Peyer's patch (tissue), 4 donors: ENCODE data around the gene PRLH. TPM values are rescaled to one million over a fixed set of nuclear protein-coding genes. Genes with fewer than 3 reads are reported as not detected.
A peak's percentile ranks its signal among the peaks of the same experiment; 100 is the strongest.

Experiments
- DNase-seq, 3 donors: peaks; one replicate each; pipeline ENCODE4 v3.0.0-alpha.2; 2017 to 2019
- H3K27ac ChIP-seq, 4 donors: fragments of 200-600 bp; sonication (generic); one replicate each; pipeline ENCODE4 v1.5.1; 2016 to 2019
- H3K27me3 ChIP-seq, 2 donors: fragments of 200-600 bp; sonication (generic); one replicate each; pipeline ENCODE4 v1.5.1; 2019
- H3K36me3 ChIP-seq, 3 donors: fragments of 200-600 bp; sonication (generic); one replicate each; pipeline ENCODE4 v1.5.1; 2016 to 2019
- H3K4me1 ChIP-seq, 4 donors: fragments of 200-600 bp; sonication (generic); one replicate each; pipeline ENCODE4 v1.5.1; 2016 to 2019
- H3K4me3 ChIP-seq, 4 donors: fragments of 200-600 bp; sonication (generic); 1 replicate in 3 of 4; 2 replicates in 1 of 4; pipeline ENCODE4 v1.5.1; 2016 to 2019; ENCODE audit warnings: mild to moderate bottlenecking in 1 of 4
- H3K9me3 ChIP-seq, 4 donors: fragments of 200-600 bp; sonication (generic); one replicate each; pipeline ENCODE4 v1.5.1; 2016 to 2019; ENCODE audit warnings: mild to moderate bottlenecking in 1 of 4
- POLR2A ChIP-seq, 2 donors: fragments of 450-650 bp; IDR thresholded peaks; one replicate each; pipeline ENCODE4 v1.5.1; 2017; ENCODE audit warnings: antibody characterized with exemption in 2 of 2, mild to moderate bottlenecking in 2 of 2, moderate library complexity in 2 of 2
- total RNA-seq, 4 donors: library from RNA; depleted of rRNA; stranded (reverse); fragments of >200 nt; gene quantifications; one replicate each; pipeline ENCODE4 v1.1.0, GENCODE V29; 2016
- TF ChIP-seq, protein P1 (sequence below), 6 experiments: fragments of 450-650 bp in 4 of 6; fragments of 200-600 bp in 2 of 6; sonication (generic) in 1 of 6; IDR thresholded peaks; one replicate each; pipeline ENCODE4 v1.5.1; 2017 to 2019; ENCODE audit warnings: antibody characterized with exemption in 6 of 6, mild to moderate bottlenecking in 3 of 6, moderate library complexity in 1 of 6

The PRLH gene
- total RNA-seq, 4 donors from 2014 or later, result not detected

DNA sequence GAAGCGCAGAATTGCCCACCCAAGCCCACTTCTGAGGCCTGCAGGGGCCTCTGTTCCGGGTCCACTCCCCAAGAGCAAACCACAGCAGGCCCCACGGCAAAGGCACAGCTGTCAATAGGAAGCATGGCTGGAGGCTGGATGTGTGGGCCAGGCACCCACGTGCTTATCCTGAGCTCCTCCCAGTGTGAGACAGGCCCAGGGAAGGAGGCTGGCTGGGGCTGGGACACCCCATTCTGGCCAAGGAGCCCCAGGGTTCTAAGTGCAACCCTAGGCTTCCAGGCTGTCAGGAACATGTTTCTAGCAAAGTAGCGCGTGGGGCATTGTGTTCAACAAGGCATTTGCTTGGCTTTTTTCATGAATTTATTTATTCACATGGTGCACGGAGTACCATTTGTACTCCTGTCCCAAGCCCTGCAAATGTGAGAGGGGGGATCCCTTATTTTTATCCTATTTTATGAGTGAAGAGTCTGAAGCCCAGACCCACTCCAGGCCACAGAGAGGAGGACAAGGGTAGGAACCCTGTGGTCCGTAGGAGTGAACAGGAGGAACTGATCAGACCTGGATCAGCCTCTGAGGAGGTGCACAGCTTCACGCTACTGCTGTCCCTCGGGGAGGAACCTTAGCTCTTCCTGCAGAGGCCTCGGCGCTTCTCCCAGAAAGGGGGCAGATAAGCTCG lies 30.3 kb downstream of the PRLH start:
- Histone ChIP-seq H3K4me1 (peaks cover 0 to 14% (median 0%) of the 10 kb centered on the region in 4 donors), H3K4me3 (no peak overlapping the region), H3K27ac (no peak overlapping the region)

DNA sequence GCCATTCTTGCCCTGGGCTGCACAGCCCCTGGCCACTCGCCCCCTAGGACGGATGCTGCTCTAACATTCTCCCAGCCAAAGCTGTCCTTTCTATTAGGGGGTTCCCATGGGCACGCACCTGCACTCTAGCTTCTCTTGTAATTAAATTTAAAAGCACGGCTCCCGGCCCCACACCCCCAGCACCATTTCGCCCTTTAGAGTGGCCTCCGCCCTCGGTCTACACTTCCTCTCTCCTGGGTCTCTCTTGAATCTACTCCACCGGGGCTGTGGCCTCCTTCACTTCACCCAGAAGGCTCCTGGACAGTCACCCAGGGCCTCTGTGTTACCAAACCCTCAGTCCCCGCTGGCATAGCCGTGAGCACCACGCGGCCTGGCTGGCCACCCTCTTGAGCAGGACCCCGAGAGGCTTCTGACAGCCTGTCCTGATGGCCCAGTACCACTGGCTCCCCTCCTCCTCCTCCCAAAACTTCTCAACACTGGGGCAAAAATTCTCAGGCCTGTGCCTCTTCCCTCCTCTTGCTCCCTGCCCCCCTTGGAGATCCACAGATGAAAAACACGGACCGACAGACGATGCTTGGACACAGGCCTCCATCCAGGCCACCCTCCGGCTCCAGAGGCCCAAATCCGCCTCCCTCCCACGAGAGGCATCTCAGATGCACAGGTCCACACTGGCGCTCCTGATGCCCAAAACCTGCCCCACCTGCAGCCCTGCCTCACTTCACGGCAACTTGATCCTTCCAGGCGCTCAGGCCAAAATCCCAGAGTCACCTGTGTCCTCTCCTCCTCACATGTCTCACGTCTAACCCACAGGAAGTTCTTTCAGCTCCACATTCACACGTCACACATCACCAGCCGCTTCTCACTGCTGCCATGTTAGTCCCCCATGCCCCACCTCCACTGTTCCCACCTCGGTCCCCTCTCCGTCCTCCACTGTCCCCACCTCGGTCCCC lies 31.1 kb downstream of the PRLH start:
- Histone ChIP-seq H3K27me3 (no peaks in the 10 kb centered on the region), H3K27ac (no peak overlapping the region), H3K36me3 (no peaks in the 10 kb centered on the region), H3K4me1 (peaks cover 0 to 14% (median 0%) of the 10 kb centered on the region in 4 donors), H3K9me3 (no peaks in the 10 kb centered on the region), H3K4me3 (no peak overlapping the region)
- TF ChIP-seq, protein P1, sequence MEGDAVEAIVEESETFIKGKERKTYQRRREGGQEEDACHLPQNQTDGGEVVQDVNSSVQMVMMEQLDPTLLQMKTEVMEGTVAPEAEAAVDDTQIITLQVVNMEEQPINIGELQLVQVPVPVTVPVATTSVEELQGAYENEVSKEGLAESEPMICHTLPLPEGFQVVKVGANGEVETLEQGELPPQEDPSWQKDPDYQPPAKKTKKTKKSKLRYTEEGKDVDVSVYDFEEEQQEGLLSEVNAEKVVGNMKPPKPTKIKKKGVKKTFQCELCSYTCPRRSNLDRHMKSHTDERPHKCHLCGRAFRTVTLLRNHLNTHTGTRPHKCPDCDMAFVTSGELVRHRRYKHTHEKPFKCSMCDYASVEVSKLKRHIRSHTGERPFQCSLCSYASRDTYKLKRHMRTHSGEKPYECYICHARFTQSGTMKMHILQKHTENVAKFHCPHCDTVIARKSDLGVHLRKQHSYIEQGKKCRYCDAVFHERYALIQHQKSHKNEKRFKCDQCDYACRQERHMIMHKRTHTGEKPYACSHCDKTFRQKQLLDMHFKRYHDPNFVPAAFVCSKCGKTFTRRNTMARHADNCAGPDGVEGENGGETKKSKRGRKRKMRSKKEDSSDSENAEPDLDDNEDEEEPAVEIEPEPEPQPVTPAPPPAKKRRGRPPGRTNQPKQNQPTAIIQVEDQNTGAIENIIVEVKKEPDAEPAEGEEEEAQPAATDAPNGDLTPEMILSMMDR (IDR thresholded peaks at IDR 0.05), result no peak
- TF ChIP-seq POLR2A (IDR thresholded peaks at IDR 0.05), result no peak
- no peak for DNase-seq

More for the DNA sequence above, 30.3 kb downstream of the PRLH start:
- DNase-seq, result peak in 1 of 3 donors; percentile 47
- no peaks in the 10 kb centered on the region for H3K36me3 ChIP-seq
- no peaks in the 10 kb centered on the region for H3K9me3 ChIP-seq
- TF ChIP-seq, protein P1 (IDR thresholded peaks at IDR 0.05), result no peak
- no peak for TF ChIP-seq POLR2A (IDR thresholded peaks at IDR 0.05)
- no peaks in the 10 kb centered on the region for H3K27me3 ChIP-seq

DNA sequence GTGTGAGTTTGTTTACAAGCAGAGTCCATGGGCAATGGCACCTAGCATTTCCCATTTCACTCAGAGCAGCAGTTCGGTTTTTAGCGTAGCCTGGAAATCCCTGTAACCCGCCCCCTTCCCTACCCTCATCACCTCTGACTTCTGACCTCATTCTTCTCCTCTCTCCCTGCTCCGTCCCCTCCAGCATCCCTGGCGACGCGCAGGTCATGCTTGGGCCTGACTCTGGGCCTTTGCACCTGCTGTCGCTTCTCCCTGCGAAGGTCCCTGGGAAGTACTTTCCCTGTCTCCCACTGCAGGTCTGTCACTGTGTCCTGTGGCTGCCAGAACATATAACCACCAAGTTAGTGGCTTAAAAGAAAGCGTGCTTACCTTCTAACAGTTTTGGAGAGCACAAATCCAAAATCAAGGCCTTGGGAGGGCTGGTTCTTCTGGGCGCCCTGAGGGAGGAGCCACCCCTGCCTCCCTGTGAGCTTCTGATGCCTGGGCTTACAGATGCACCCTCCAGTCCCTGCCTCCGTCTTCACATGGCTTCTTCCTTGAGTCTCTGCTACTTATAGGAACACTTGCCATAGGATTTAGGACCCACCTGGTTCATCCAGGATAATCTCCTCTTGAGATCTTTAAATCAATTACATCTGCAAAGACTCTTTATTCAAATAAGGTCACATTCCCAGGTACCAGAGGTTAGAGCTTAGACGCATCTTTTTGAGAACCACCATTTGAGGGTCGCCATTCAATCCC lies 32.3 kb downstream of the PRLH start:
- H3K9me3 ChIP-seq, result no peaks in the 10 kb centered on the region
- DNase-seq, result no peak

DNA sequence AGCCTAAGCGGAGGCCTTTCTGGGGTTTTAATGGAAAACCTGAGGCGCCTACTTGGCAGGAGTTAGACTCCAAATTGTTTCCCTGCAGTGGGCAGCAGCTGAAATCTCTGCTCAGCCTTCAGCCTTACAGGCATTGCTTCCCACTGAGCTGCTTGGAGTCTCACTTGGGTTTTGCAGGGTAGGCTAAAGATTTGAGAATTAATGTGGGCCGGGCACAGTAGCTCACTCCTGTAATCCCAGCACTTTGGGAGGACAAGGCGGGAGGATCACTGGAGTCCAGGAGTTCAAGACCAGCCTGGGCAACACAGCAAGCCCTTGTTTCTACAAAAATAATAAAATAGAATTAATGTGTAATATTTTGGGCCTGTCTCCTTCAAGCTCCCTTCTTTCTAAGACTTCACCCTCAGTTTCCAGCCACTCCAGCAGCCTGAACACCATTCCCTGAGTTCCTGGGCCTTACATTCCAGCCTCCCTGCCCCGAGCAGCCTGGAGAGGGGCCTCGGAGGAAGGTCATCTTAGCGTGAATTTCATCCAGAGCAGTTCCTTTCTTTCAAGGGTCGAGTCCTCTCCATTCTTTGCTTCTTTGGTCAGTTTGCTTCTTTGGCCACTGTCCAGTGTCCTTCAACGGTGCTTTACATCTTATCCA lies 33.2 kb downstream of the PRLH start:
- H3K27ac ChIP-seq, result peak overlapping the region in 2 of 4 donors; percentile 54 to 71
- no peak for TF ChIP-seq POLR2A (IDR thresholded peaks at IDR 0.05)
- TF ChIP-seq, protein P1 (IDR thresholded peaks at IDR 0.05), result no peak
- DNase-seq, result no peak
- H3K4me1 ChIP-seq, result peaks cover 0 to 15% (median 4%) of the 10 kb centered on the region in 4 donors
- H3K36me3 ChIP-seq, result no peaks in the 10 kb centered on the region
- H3K27me3 ChIP-seq, result no peaks in the 10 kb centered on the region
- no peaks in the 10 kb centered on the region for H3K9me3 ChIP-seq
- H3K4me3 ChIP-seq, result no peak overlapping the region

More for the DNA sequence above, 32.3 kb downstream of the PRLH start:
- Histone ChIP-seq H3K4me1 (peaks cover 0 to 14% (median 0%) of the 10 kb centered on the region in 4 donors), H3K36me3 (no peaks in the 10 kb centered on the region), H3K27me3 (no peaks in the 10 kb centered on the region), H3K27ac (no peak overlapping the region), H3K4me3 (no peak overlapping the region)
- TF ChIP-seq, protein P1 (IDR thresholded peaks at IDR 0.05), result no peak
- TF ChIP-seq POLR2A (IDR thresholded peaks at IDR 0.05), result no peak
